CD4-positive, alpha-beta T cell treated with Interferon gamma for 1 hour (primary cell): ENCODE results near the gene CCDC88C.

Experiments
- DNase-seq: peaks from one replicate; pipeline ENCODE4 v3.0.0-alpha.2; 2020

The CCDC88C gene

GRCh38 chr14:91326514-91327249 is 90.9 kb downstream of the CCDC88C start:
- no peak for DNase-seq

GRCh38 chr14:91324606-91325575 is 92.7 kb downstream of the CCDC88C start:
- DNase-seq = no peak

GRCh38 chr14:91323671-91324605 is 93.7 kb downstream of the CCDC88C start:
- DNase-seq = peak; percentile 90

- DNase-seq = no peak
Observed at GRCh38 chr14:91323031-91323430, 94.6 kb downstream of the CCDC88C start.

- DNase-seq = no peak
Observed at GRCh38 chr14:91322623-91323022, 95.0 kb downstream of the CCDC88C start.

- DNase-seq = no peak
Observed at GRCh38 chr14:91321131-91321530, 96.5 kb downstream of the CCDC88C start.

DNA sequence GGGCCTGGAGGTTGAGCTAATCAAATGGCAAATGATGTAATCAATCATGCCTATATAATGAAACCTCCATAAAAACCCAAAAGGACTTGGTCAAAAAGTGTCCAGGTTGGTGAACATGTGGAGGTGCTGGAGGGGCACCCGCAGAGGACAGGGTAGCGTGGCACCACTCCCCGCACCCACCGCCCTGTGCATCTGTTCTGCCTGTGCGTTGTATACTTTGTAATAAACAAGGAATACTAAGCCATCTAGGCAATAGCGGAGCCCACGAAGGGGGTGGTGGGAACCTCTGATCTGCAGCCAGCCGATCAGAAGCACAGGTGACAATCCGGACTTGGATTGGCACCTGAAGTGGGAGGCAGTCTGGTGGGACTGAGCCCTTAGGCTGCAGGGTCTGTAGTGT is 97.4 kb downstream of the CCDC88C start:
- DNase-seq = no peak

GRCh38 chr14:91318911-91319310 is 98.7 kb downstream of the CCDC88C start:
- DNase-seq = no peak

- peak; percentile 78 for DNase-seq
Observed at GRCh38 chr14:91317381-91318308, 100.0 kb downstream of the CCDC88C start.

- no peak for DNase-seq
Observed at GRCh38 chr14:91316761-91317160, 100.9 kb downstream of the CCDC88C start.

DNA sequence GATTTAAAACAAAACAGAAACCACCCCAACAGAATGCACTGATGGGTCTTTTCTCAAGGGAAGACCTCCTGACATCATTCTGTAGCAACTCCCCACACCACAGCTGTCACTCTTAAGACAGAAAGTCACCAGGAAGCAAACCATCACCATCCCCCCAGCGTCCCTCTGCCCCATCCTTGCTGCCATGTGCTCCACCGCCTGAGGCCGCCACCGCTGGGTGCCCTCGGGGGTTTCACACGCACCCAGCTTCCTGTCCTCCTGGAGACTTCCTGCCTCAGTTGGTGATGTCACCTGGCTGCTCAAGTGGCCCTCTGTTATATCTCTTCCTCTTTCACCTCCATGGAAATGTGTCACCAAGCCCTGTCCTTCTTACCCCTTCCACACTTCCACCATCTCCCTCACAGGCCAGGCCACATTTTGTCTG is 101.8 kb downstream of the CCDC88C start:
- peak; percentile 89 for DNase-seq

- DNase-seq = no peak
Observed at GRCh38 chr14:91313852-91314251, 103.8 kb downstream of the CCDC88C start.

GRCh38 chr14:91313154-91313850 is 104.3 kb downstream of the CCDC88C start:
- DNase-seq = no peak

- peak; percentile 73 for DNase-seq
Observed at GRCh38 chr14:91311284-91311662, 106.3 kb downstream of the CCDC88C start.

DNA sequence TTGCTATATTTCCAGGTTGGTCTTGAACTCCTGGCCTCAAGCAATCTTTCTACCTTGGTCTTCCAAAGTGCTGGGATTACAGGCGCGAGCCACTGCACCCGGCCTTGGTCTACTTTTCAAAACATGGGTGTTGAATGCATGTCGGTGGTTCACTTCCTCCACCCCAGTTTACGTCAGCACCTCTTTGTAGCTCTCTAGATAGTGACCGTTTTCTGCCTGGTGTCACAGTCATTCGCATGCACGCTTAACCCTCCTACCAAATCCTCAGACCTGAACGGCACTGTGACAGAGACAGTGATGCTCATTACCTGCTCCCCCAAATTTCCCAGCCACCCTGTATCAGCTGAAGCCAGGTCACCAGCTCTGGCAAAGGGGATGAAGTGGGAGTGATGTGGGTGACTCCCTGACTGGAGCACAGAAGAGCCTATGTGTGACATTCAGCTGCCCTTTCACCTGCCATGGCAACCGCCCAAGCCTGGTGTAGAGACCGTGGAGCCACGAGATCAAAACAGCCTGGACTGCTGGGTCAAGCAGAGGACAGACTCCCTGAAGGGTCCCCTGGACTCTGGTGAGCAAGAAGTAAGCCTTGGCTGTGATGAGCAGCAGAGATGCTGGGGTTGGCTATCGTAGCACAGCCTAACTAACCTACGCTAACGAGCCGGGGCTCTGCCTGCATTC is 106.9 kb downstream of the CCDC88C start:
- DNase-seq = peak; percentile 36

- no peak for DNase-seq
Observed at GRCh38 chr14:91309756-91310280, 107.8 kb downstream of the CCDC88C start.

DNA sequence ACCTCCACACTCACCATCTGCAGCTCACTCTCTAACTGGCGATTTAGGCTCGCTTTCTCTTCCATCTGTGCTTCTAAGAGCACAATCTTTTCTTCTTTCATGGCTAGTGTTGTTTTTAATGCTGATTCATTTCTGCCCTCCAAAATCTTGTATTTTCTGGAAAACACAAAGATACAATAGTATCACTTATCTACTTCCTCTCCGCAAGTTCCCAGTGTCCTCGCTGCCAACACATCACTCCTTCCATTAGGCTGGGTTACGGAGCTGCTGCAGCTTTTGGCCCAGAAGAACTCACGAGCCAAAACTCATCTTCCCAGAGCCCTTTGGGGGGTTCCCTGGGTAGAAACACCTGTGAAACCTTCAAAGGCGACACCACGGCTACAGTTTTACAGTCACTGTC is 109.3 kb downstream of the CCDC88C start:
- DNase-seq = no peak

DNA sequence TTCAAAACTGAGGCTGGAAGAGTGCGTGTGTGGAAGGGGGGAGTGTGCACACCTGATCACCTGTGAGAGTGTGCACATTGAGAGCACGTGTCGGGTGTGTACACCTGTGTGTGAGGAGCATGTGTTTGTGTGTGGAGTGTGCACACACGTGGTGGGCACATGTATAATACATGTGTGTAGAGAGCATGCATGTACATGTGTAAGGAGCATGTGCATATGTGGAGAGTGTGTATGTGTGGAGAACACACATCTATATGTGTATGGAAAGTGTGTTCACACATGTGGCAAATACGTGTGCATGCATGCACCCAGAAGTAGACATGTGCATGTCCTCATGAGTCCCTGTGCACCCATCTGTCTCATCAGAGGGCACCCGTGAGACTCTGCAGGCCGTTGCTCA is 110.0 kb downstream of the CCDC88C start:
- no peak for DNase-seq

GRCh38 chr14:91307046-91307445 is 110.6 kb downstream of the CCDC88C start:
- no peak for DNase-seq

DNA sequence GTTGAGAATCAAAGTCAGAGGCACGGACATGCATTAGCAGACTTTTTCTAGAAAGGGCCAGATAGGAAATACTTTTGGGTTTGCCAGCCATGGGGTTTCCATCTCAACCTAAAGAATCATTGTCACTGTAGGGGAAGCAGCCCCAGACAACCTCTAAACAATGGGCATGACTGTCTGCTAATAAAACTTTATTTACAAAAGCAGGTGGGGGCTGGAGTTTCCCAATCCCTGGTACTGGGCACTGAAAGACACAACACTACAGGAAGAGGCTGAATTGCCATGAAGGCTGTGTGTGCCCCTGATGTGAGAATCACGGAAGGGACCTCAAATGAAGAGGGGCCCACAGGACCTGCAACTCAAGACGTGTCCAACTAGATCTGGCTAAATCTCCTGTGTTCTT is 111.1 kb downstream of the CCDC88C start:
- DNase-seq = no peak
